ENCODE measurements around the gene KIAA1671. TPM values are rescaled to one million over a fixed set of nuclear protein-coding genes. Genes with fewer than 3 reads are reported as not detected.
"Not testable (repeated sequence)": the region's sequence is repeated elsewhere in the genome, so short reads cannot be mapped to it uniquely, and the experiment has no call there.

KIAA1671 gene
- total RNA-seq, 1 experiment from 2014 or later = 10.2 TPM

DNA sequence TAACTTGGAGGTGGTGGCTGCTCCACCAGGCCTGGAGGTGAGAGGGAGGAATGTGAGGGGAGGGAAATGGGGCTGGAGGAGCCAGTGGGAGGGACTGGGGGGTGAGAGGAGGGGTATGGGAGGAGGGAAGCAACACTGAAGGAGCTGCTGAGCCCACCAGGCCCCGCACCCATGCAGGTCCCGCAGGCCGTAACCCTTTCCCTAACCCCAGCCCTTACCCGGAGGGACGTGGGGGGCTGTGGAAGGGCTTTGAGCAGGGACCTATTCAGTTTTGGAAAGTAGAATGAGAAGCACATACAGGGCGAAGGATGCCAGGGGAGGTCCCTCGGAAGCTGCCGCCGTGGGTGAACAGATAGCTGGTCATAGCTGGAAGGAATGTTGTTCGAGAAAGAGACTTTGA, 213.3 kb downstream of the KIAA1671 start:
- Histone ChIP-seq H3K9me3 (no peaks in the 10 kb centered on the region), H3K27me3 (no peaks in the 10 kb centered on the region), H3K36me3 (no peaks in the 10 kb centered on the region; the same call in 1 of the 2 replicates), H3K4me3 (no peak overlapping the region)
- DNase-seq = no peak

DNA sequence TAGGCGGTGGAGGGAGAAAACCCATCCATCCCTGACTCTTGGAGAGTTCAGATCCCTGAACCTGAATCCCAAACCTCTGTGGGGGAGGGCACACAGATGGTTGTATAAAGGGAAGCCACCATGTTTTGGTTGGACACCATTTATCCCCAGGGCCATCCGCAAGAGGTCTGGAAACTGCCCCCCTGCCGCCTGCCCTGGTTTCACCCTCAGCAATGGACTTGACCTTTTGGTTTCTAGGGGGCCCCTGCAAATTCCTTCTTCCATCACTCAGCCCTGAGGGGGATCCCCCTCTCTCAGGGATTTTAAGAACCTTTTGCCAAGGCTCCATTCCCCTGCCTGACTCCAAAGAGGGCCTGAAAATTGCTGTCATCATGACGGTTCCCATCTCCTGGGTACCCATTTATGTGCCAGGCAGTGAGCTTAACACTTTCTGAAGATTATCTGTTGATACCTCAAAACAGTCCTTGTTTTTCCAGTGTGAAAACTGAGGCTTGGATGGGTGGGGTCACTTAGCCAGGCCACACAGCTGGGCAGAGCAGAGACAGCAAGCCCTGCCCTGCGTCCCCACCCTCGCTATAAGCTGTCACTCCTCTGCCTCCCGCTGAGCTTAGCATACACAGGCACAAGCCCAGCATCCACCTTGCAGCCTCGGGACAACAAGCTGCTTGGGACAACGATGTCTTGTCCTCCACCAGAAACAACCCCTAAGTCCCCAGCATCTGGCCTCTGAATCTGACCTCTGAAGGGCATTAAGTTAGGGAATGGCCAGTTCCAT, 213.9 kb downstream of the KIAA1671 start:
- DNase-seq = no peak
- Histone ChIP-seq H3K9me3 (no peaks in the 10 kb centered on the region), H3K4me3 (no peak overlapping the region), H3K27me3 (no peaks in the 10 kb centered on the region), H3K36me3 (no peaks in the 10 kb centered on the region)

DNA sequence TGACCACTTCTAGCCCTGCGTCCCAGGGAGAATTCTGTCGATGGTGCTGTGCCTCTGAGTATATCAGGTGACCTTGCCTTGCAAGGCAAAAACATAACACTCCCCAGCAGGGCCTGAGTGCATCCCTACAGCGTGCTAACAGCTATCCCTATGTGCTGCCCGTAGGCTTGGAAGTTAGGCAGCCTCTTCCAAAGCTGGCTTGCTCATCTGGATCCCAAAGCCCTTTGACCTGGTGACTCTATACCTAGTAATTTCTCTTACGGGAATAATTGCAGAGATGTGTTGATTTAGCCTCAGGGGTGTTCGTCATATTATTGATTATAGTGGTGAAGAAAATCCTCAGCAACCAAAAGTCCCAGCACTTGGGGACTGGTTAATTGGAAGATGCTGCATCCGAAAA, 214.6 kb downstream of the KIAA1671 start:
- no peak for DNase-seq
- H3K9me3 ChIP-seq = no peaks in the 10 kb centered on the region
- H3K36me3 ChIP-seq = no peaks in the 10 kb centered on the region
- no peak overlapping the region for H3K4me3 ChIP-seq
- no peaks in the 10 kb centered on the region for H3K27me3 ChIP-seq

DNA sequence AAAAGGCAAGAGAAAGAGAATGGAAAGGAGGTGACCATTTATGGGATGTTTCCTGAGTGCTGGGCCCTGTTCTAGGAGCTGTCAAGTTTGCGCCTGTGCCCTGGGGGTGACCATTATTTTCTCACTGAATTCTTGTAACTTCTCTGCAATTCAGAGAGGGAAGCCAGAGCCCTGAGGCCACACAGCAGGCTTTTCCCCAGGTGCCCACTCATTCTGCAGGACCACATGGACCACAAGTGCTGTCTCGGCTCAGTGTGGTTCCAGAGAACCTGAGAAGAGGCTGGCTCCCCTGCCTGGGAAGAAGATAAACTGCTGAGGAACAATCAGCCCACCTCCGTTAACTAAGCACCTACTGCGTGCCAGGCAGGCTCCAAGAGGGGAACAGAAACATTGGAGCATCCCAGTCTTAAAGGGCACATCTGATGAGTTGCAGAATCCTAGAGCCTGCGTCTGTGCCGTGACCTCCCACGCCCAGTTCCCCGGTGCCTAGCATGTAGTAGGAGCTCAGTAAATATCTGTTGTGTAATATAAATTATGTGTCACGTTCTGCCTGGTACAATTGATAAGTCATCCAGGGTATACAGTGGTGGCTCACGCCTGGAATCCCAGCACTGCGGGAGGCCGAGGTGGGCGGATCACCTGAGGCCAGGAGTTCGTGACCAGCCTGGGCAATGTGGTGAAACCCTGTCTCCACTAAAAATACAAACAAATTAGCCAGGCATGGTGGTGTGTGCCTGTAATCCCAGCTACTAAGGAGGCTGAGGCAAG, 215.5 kb downstream of the KIAA1671 start:
- Histone ChIP-seq H3K9me3 (no peaks in the 10 kb centered on the region), H3K4me3 (no peak overlapping the region), H3K27me3 (no peaks in the 10 kb centered on the region), H3K36me3 (0 out of 2 replicates have a peak, but pooled peaks cover 3% of the 10 kb centered on the region)
- no peak for DNase-seq

DNA sequence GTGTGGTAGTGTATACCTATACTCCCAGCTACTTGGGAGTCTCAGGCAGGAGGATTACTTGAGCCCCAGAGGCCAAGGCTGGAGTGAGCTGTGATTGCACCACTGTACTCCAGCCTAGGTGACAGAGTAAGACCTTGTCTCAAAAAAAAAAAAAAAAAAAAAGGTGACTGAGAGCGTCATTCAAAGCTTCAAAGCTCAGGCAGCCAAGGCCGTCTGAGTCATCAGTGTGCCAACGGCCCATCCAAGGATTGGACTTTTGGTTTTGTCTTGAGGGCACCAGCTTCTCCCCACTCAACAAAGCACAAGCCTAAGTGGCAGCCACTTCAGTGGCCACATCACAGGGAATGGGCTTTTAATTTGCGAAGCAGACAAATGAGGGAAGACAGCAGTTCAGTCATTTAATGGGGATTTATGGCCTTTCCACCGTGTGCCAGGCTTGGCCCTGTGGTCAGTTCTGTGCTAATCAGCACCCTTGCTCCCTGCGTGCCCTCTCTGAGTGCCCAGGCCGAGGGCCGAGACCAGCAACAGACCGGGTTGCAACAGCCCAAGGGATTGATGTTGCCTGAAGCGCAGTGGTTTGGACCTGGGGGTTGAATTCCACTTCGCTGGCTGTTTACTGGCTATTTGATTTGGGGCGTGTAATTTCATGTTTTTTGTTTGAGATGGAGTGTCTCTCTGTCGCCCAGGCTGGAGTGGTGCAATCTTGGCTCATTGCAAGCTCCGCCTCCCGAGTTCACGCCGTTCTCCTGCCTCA, 216.9 kb downstream of the KIAA1671 start:
- DNase-seq = no peak
- Histone ChIP-seq H3K9me3 (no peaks in the 10 kb centered on the region), H3K27me3 (no peaks in the 10 kb centered on the region), H3K36me3 (peaks cover 3% of the 10 kb centered on the region; the same call in 1 of the 2 replicates), H3K4me3 (no peak overlapping the region)

DNA sequence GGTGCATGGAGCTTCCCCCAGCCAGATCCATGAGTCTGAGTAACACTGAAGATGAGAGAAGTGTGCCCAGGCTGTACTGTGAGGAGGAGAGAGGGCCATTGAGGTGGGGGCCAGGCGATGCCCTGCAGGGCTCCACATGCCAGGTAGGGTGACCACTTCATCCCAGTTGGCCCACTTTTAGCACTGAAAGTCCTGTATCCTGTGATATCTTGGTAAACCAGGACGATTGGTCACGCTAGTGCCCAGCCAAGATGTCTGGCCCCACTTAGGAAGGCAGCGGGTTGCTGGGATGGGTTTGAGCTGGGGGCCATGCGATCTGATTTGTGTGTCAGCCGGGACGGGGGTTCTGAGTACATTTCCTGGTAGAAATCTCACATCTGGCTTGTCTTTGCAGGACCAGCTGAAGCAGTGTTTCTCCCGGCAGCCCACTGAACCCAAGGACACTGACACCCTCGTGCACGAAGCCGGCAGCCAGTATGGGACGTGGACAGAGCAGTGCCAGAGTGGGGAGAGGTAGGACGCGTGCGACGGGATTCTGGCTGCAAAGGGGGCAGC, 218.0 kb downstream of the KIAA1671 start:
- Histone ChIP-seq H3K36me3 (peaks cover 10% of the 10 kb centered on the region), H3K27me3 (no peaks in the 10 kb centered on the region), H3K4me3 (no peak overlapping the region), H3K9me3 (no peaks in the 10 kb centered on the region)
- no peak for DNase-seq

DNA sequence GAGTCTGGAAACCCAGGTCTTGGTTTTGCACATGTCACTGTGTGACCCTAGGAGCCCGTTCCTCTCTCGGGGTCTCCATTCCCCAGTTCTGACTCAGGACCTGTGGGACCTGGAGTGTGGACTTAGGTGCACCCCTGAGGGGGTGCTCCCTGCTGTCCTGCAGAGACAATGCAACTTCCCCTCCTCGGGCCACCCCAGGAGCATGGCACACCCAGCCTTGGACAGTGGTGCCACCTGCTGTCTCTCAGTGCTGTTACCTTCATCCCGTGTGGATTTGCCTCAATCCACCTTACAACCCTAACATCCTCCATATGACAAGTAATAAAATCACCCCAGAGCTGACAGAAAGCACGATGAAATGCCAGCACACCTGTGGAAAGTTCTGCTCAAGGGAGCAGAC, 219.6 kb downstream of the KIAA1671 start:
- Histone ChIP-seq H3K9me3 (no peaks in the 10 kb centered on the region), H3K27me3 (no peaks in the 10 kb centered on the region), H3K4me3 (no peak overlapping the region), H3K36me3 (peaks cover 10% of the 10 kb centered on the region)
- no peak for DNase-seq

DNA sequence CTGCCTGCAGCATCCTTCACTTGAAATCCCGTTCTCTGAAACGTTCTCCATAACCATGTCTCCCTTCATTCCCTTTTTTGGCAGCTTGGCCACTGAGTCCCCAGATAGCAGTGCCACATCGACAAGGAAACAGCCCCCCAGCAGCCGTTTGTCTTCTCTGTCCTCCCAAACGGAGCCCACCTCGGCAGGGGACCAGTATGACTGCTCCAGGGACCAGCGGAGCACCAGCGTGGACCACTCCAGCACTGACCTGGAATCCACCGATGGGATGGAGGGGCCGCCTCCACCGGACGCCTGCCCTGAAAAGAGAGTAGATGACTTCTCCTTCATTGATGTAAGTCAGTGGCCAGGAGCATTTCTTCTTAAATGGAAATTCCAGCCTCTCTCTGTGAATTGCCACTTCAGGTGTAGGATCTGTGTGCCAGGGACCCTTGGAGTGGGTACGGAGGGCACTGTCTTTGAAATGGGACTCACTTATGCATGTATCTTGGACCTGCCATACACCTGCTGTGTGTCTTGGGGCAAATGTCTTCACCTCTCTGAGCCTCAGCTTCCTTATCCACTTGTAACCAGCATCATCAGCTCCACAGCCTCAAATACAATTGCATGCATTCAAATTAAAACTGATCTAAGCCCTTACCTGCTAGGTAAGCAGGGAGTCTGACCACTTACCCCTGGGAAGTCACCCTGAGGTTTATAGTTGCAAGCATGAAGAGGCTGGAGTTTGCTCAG, 221.8 kb downstream of the KIAA1671 start:
- Histone ChIP-seq H3K36me3 (peaks cover 11% of the 10 kb centered on the region), H3K4me3 (no peak overlapping the region), H3K27me3 (no peaks in the 10 kb centered on the region), H3K9me3 (peaks cover 2% of the 10 kb centered on the region; the same call in 1 of the 2 replicates)
- DNase-seq = no peak

DNA sequence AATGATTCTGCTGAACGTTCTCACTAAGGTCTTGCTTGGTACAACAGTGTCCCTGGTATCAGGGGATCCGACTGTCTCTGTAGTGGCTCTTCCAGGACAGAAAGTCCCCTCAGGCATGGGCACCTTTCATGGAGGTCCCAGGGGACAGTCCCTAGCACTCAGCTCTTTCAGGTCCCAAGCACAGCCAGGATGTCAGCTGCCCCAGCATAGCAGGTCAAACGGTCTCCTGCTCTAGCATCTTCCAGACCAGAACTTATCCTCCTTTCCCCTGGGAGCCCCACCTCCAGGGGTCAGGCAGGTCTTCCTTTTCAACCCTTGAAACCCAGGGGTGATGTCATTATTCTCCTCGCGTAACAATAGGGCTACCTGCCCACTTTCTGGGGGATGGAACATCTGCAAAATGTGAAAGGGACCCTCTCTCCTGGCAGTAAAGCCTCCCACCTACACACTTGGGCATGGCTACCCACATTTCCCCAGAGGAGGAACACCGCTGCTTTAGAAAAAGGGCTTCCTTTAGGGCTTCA, 222.4 kb downstream of the KIAA1671 start:
- DNase-seq = no peak
- Histone ChIP-seq H3K36me3 (peaks cover 16% of the 10 kb centered on the region), H3K4me3 (no peak overlapping the region), H3K9me3 (peaks cover 2% of the 10 kb centered on the region; the same call in 1 of the 2 replicates), H3K27me3 (no peaks in the 10 kb centered on the region)

DNA sequence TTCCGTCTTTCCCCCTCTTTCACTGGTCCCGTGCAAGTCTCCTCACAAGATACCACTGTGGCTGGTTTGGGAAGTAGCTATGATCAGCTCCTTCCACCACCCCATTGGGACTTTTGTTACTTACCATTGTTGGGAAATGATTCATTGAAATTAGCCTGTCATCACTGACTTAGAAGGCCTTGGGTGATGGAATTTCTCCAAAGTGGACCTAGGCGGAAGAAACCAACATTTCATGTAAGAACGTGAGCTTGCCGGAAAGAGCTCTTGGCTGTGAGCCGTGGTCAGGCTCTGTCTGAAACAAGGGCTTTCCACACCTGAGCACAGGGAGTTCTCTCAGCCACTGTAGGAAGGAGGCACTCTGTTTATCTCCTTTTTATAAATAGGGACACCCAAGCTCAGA, 223.7 kb downstream of the KIAA1671 start:
- Histone ChIP-seq H3K27me3 (no peaks in the 10 kb centered on the region), H3K36me3 (peaks cover 16% of the 10 kb centered on the region), H3K9me3 (peaks cover 2% of the 10 kb centered on the region; the same call in 1 of the 2 replicates), H3K4me3 (no peak overlapping the region)
- no peak for DNase-seq

DNA sequence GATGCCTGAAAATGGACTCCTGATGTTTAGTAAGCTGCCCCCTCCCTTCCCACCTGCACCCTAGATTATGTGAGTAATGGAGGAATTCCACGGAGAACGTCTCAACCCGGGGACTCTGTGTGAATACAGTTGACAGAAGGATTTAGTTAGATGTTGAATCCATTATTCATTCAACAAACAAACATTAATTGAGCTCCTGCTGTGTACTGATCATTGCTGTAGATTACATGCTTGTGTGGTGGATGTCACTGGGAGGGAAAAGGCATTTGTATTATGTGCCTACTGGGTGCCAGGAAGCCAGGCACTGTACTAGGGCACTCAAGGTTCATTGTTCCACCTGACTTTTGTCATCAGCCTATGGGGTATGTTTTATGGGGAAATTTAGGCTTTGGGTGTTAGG, 224.3 kb downstream of the KIAA1671 start:
- peaks cover 2% of the 10 kb centered on the region; the same call in 1 of the 2 replicates for H3K9me3 ChIP-seq
- no peak overlapping the region for H3K4me3 ChIP-seq
- no peaks in the 10 kb centered on the region for H3K27me3 ChIP-seq
- DNase-seq = no peak
- peaks cover 16% of the 10 kb centered on the region for H3K36me3 ChIP-seq

DNA sequence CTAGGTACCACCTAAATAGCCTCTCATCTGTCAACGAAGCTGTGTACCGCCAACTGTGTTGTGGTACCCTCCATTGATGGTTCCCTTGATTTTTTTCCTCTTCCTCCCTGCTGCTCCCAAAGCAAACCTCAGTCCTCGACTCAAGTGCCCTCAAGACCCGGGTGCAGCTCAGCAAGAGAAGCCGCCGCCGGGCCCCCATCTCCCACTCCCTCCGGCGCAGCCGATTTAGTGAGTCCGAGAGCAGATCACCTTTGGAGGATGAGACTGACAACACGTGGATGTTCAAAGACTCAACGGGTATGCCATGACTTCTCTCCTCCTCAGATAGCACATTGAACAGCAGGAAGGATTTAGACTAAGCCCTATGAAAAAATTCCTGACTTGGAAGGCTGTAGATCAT, 224.7 kb downstream of the KIAA1671 start:
- Histone ChIP-seq H3K9me3 (peaks cover 2% of the 10 kb centered on the region; the same call in 1 of the 2 replicates), H3K36me3 (peaks cover 16% of the 10 kb centered on the region), H3K27me3 (no peaks in the 10 kb centered on the region), H3K4me3 (no peak overlapping the region)
- no peak for DNase-seq

DNA sequence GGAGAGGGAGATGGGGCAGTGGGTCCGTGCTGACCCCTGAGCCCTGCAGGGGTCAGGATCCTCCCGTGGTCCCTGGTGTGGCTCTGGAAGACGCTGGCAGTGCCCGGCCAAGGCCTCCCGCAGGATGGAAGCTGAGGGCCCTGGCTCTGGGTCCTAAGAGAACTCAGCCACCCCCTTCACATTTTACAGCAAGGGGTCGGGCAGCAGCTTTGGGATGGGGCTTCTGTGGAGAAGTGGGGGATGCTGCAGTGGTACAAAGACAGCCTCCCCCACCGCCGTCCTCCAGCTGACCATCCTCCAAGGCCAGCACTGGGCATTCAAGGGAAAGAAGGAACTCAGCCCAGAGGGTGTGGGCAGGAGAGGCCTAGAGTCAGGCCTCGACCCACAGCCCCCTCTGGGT, 225.4 kb downstream of the KIAA1671 start:
- peaks cover 13% of the 10 kb centered on the region for H3K36me3 ChIP-seq
- H3K4me3 ChIP-seq = no peak overlapping the region
- H3K27me3 ChIP-seq = no peaks in the 10 kb centered on the region
- DNase-seq = no peak
- H3K9me3 ChIP-seq = peaks cover 2% of the 10 kb centered on the region; the same call in 1 of the 2 replicates

DNA sequence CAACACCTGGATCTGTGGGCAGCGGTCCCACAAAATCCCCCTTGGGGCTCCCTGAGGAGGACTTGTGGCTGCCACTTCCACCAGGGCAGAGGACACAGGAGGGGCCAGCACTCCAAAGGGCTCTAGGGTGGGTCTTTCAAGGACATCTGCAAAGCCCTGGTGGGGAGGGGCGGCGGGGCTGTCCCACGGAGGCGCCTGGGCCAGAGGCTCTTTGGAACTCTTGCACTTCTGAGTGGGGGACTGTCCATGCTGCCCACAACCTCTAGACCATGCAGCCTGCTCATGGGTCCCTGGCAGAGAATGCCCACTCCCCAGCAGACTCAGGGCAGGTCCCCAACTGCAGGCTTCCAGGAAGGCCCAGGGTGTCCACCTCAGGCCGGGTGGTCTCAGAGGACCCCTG, 225.8 kb downstream of the KIAA1671 start:
- not testable (repeated sequence) for H3K4me3 ChIP-seq, DNase-seq, H3K9me3 ChIP-seq, H3K27me3 ChIP-seq
- peaks cover 13% of the 10 kb centered on the region for H3K36me3 ChIP-seq

DNA sequence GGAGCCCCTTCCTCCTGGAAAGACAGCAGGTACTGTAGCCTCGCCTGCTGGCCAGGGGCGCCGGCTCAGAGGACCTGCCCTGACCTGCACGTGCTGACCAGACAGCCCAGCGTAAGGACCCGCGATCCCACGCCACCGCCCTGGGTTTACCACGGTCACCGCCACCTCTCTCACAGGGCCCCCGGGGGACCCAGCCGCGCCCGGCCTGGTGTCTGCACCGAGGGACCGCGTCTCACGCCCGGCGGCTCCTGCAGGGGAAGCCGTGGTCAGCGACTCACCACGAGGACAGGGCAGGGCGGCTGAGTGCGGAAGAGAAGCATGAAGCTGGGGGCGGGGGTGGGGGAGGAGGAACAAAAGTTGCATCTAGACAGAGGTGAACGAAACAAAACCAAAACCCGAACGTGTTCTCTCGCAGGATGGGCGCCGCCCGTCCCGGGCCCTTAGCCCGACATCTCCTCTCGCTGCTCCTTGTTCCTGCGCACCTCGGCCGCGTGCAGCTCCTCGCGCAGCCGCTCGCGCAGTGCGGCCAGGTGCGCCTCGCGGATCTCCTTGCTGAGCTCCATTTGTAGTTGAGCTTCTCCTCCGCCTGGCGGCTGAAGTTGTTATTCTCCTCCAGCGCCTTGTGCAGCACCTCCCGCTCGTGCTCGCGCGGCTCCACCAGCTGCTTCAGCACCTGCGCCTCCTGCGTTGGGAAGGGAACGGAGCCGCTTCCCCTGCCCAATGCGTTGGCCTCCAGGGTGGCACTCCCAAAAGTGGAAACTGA, 226.5 kb downstream of the KIAA1671 start:
- not testable (repeated sequence) for H3K4me3 ChIP-seq, H3K9me3 ChIP-seq, DNase-seq, H3K27me3 ChIP-seq
- H3K36me3 ChIP-seq = peaks cover 13% of the 10 kb centered on the region
